Central memory CD8-positive, alpha-beta T cell (primary cell): ENCODE results near the gene MT3.

ENCODE experiments used
- ATAC-seq: fragments of 150-1000 bp; cut with Tn5 transposase; replicated peaks from 2 replicates; pipeline ENCODE4 v1.10.0; 2022; ENCODE audit warnings: mild to moderate bottlenecking, moderate FRiP score, moderate number of reproducible peaks; ENCODE audit not compliant: poor library complexity, severe bottlenecking; ENCODE audit errors: extremely low read depth
- DNase-seq, 2 donors: peaks; one replicate each; pipeline ENCODE4 v3.0.0; 2021; ENCODE audit warnings: low spot score in 2 of 2
- H3K27ac Mint-ChIP-seq: one replicate; pipeline ENCODE4 v1.8.0; 2022; ENCODE audit warnings: low read depth, mild to moderate bottlenecking, moderate library complexity, mixed read lengths
- H3K27me3 Mint-ChIP-seq: one replicate; pipeline ENCODE4 v1.8.0; 2022; ENCODE audit warnings: mixed read lengths
- H3K36me3 Mint-ChIP-seq: one replicate; pipeline ENCODE4 v1.8.0; 2022; ENCODE audit warnings: mild to moderate bottlenecking, moderate library complexity, mixed read lengths; ENCODE audit not compliant: insufficient read depth
- H3K4me1 Mint-ChIP-seq: one replicate; pipeline ENCODE4 v1.8.0; 2022; ENCODE audit warnings: mixed read lengths
- H3K4me3 Mint-ChIP-seq: one replicate; pipeline ENCODE4 v1.8.0; 2022; ENCODE audit warnings: mild to moderate bottlenecking, moderate library complexity, mixed read lengths
- H3K9me3 Mint-ChIP-seq: one replicate; pipeline ENCODE4 v1.8.0; 2022; ENCODE audit warnings: mixed read lengths

Gene MT3

GRCh38 chr16:56588781-56589140 is 567 bp upstream of the MT3 start:
- Mint-ChIP-seq H3K27ac (no peak overlapping the region), H3K9me3 (no peaks in the 10 kb centered on the region), H3K27me3 (peaks cover 55% of the 10 kb centered on the region), H3K36me3 (peaks cover 2% of the 10 kb centered on the region), H3K4me3 (peak overlapping the region; percentile 81), H3K4me1 (peaks cover 16% of the 10 kb centered on the region)
- DNase-seq: no peak
- no peak for ATAC-seq

- Mint-ChIP-seq H3K27me3 (peaks cover 44% of the 10 kb centered on the region), H3K9me3 (no peaks in the 10 kb centered on the region), H3K27ac (no peak overlapping the region), H3K4me1 (peaks cover 16% of the 10 kb centered on the region), H3K36me3 (peaks cover 2% of the 10 kb centered on the region), H3K4me3 (no peak overlapping the region)
- DNase-seq (no peak), ATAC-seq (no peak)
Measured at GRCh38 chr16:56591377-56592060, 2.2 kb downstream of the MT3 start.

- H3K27me3 Mint-ChIP-seq: peaks cover 27% of the 10 kb centered on the region
- peaks cover under 1% of the 10 kb centered on the region for H3K36me3 Mint-ChIP-seq
- no peak overlapping the region for H3K4me3 Mint-ChIP-seq
- H3K4me1 Mint-ChIP-seq: peaks cover 14% of the 10 kb centered on the region
- ATAC-seq (no peak), DNase-seq (no peak)
- H3K9me3 Mint-ChIP-seq: no peaks in the 10 kb centered on the region
- H3K27ac Mint-ChIP-seq: no peak overlapping the region
Measured at GRCh38 chr16:56593573-56594291, 4.4 kb downstream of the MT3 start.

- DNase-seq (no peak), ATAC-seq (no peak)
- no peak overlapping the region for H3K4me3 Mint-ChIP-seq
- H3K27ac Mint-ChIP-seq: no peak overlapping the region
- H3K27me3 Mint-ChIP-seq: peaks cover 22% of the 10 kb centered on the region
- peaks cover 10% of the 10 kb centered on the region for H3K4me1 Mint-ChIP-seq
- no peaks in the 10 kb centered on the region for H3K36me3 Mint-ChIP-seq
- no peaks in the 10 kb centered on the region for H3K9me3 Mint-ChIP-seq
Measured at GRCh38 chr16:56594292-56594619, 4.9 kb downstream of the MT3 start.

- H3K36me3 Mint-ChIP-seq: no peaks in the 10 kb centered on the region
- H3K4me1 Mint-ChIP-seq: peaks cover 7% of the 10 kb centered on the region
- H3K9me3 Mint-ChIP-seq: no peaks in the 10 kb centered on the region
- DNase-seq: no peak
- ATAC-seq: peak; percentile 77
- H3K27ac Mint-ChIP-seq: no peak overlapping the region
- peaks cover 13% of the 10 kb centered on the region for H3K27me3 Mint-ChIP-seq
- no peak overlapping the region for H3K4me3 Mint-ChIP-seq
Measured at GRCh38 chr16:56600398-56600999, 11.2 kb downstream of the MT3 start.

GRCh38 chr16:56601325-56601724 is 12.0 kb downstream of the MT3 start:
- Mint-ChIP-seq H3K4me1 (peaks cover 11% of the 10 kb centered on the region), H3K9me3 (no peaks in the 10 kb centered on the region), H3K4me3 (no peak overlapping the region), H3K27ac (no peak overlapping the region), H3K36me3 (no peaks in the 10 kb centered on the region), H3K27me3 (peaks cover 13% of the 10 kb centered on the region)
- DNase-seq (no peak), ATAC-seq (no peak)

- no peak overlapping the region for H3K4me3 Mint-ChIP-seq
- ATAC-seq: no peak
- peaks cover 13% of the 10 kb centered on the region for H3K27me3 Mint-ChIP-seq
- peaks cover 30% of the 10 kb centered on the region for H3K4me1 Mint-ChIP-seq
- H3K27ac Mint-ChIP-seq: no peak overlapping the region
- no peak for DNase-seq
- H3K36me3 Mint-ChIP-seq: peaks cover 2% of the 10 kb centered on the region
- H3K9me3 Mint-ChIP-seq: no peaks in the 10 kb centered on the region
Measured at GRCh38 chr16:56603589-56603988, 14.3 kb downstream of the MT3 start.

GRCh38 chr16:56604966-56605365 is 15.6 kb downstream of the MT3 start:
- peaks cover 42% of the 10 kb centered on the region for H3K4me1 Mint-ChIP-seq
- ATAC-seq: no peak
- no peak overlapping the region for H3K4me3 Mint-ChIP-seq

GRCh38 chr16:56605475-56605874 is 16.1 kb downstream of the MT3 start:
- H3K36me3 Mint-ChIP-seq: peaks cover 5% of the 10 kb centered on the region
- no peak overlapping the region for H3K27ac Mint-ChIP-seq
- H3K27me3 Mint-ChIP-seq: peaks cover 6% of the 10 kb centered on the region
- peaks cover 43% of the 10 kb centered on the region for H3K4me1 Mint-ChIP-seq
- DNase-seq: no peak
- H3K4me3 Mint-ChIP-seq: no peak overlapping the region
- ATAC-seq: no peak
- H3K9me3 Mint-ChIP-seq: no peaks in the 10 kb centered on the region

More at GRCh38 chr16:56604966-56605365, 15.6 kb downstream of the MT3 start:
- Mint-ChIP-seq H3K9me3 (no peaks in the 10 kb centered on the region), H3K36me3 (peaks cover 5% of the 10 kb centered on the region), H3K27me3 (peaks cover 12% of the 10 kb centered on the region), H3K27ac (no peak overlapping the region)
- DNase-seq: no peak

- peaks cover 46% of the 10 kb centered on the region for H3K4me1 Mint-ChIP-seq
- DNase-seq (no peak), ATAC-seq (no peak)
- peaks cover 5% of the 10 kb centered on the region for H3K36me3 Mint-ChIP-seq
- no peak overlapping the region for H3K4me3 Mint-ChIP-seq
- H3K27ac Mint-ChIP-seq: peak overlapping the region; percentile 93
- H3K27me3 Mint-ChIP-seq: peaks cover under 1% of the 10 kb centered on the region
- H3K9me3 Mint-ChIP-seq: no peaks in the 10 kb centered on the region
Measured at GRCh38 chr16:56606071-56606475, 16.7 kb downstream of the MT3 start.

GRCh38 chr16:56606476-56607108 is 17.3 kb downstream of the MT3 start:
- ATAC-seq: no peak
- H3K36me3 Mint-ChIP-seq: peaks cover 5% of the 10 kb centered on the region
- H3K4me1 Mint-ChIP-seq: peaks cover 51% of the 10 kb centered on the region
- H3K4me3 Mint-ChIP-seq: peak overlapping the region; percentile 98
- H3K27ac Mint-ChIP-seq: peak overlapping the region; percentile 93
- DNase-seq: no peak
- no peaks in the 10 kb centered on the region for H3K27me3 Mint-ChIP-seq
- no peaks in the 10 kb centered on the region for H3K9me3 Mint-ChIP-seq

GRCh38 chr16:56607109-56607618 is 17.8 kb downstream of the MT3 start:
- H3K27ac Mint-ChIP-seq: peak overlapping the region; percentile 93
- ATAC-seq (no peak), DNase-seq (no peak)
- no peaks in the 10 kb centered on the region for H3K27me3 Mint-ChIP-seq
- peaks cover 51% of the 10 kb centered on the region for H3K4me1 Mint-ChIP-seq
- H3K9me3 Mint-ChIP-seq: no peaks in the 10 kb centered on the region
- peak overlapping the region; percentile 98 for H3K4me3 Mint-ChIP-seq
- H3K36me3 Mint-ChIP-seq: peaks cover 5% of the 10 kb centered on the region
